ENCODE data around the gene MRPS18A. TPM values are rescaled to one million over a fixed set of nuclear protein-coding genes. Genes with fewer than 3 reads are reported as not detected.

Gene MRPS18A
- total and polyA plus RNA-seq, 9 of the 15 experiments (the other 6 are each of a cell fraction or from before 2014, with no cell fraction given) = 87.5 to 243 (median 125) TPM

GRCh38 chr6:43639984-43640800 lies 47.4 kb downstream of the MRPS18A start (continued):
- TF ChIP-seq ZNF318 (IDR thresholded peaks at IDR 0.05; ENCODE audit: borderline replicate concordance in 1 of 2, low read depth in 1 of 2) (no peak), MBD2 (IDR thresholded peaks at IDR 0.05; ENCODE audit: borderline replicate concordance, low read depth) (peak; percentile 33; the same call in 1 of the 2 replicates), CEBPZ (IDR thresholded peaks at IDR 0.05; ENCODE audit: borderline replicate concordance, low read depth, low read length) (no peak), HMBOX1 (IDR thresholded peaks at IDR 0.05) (0 out of 2 replicates have a peak, but pooled peaks have one; percentile 49), ZNF561 (CRISPR knock-in tag; conservative IDR thresholded peaks at IDR 0.05) (no peak), ZBTB1 (CRISPR knock-in tag; IDR thresholded peaks at IDR 0.05; ENCODE audit: borderline replicate concordance, low read depth) (no peak), GABPA (tag; conservative IDR thresholded peaks at IDR 0.05; ENCODE audit: low read depth) (peak; percentile 36; the same call in 1 of the 2 replicates), NFIX (CRISPR knock-in tag; IDR thresholded peaks at IDR 0.05; ENCODE audit: low read depth) (no peak), OTX1 (CRISPR knock-in tag; IDR thresholded peaks at IDR 0.05) (no peak), MAFG (tag; conservative IDR thresholded peaks at IDR 0.05) (no peak; the same call in 1 of the 2 replicates)
